Esophagus squamous epithelium (tissue), 4 donors: ENCODE results near the gene ITPRIP.

Experiments used
- CTCF ChIP-seq, 6 experiments: fragments of 450-650 bp in 4 of 6; fragments of 200-600 bp in 2 of 6; sonication (generic) in 2 of 6; IDR thresholded peaks; one replicate each; pipeline ENCODE4 v1.5.1; 2016 to 2019; ENCODE audit warnings: antibody characterized with exemption in 6 of 6, mild to moderate bottlenecking in 4 of 6, moderate library complexity in 4 of 6
- POLR2A ChIP-seq, 4 donors: fragments of 450-650 bp; IDR thresholded peaks; one replicate each; pipeline ENCODE4 v1.6.1; 2017; ENCODE audit warnings: antibody characterized with exemption in 4 of 4, mild to moderate bottlenecking in 4 of 4, moderate library complexity in 3 of 4

GRCh38 chr10:104293781-104294321 is 44.4 kb downstream of the ITPRIP start:
- TF ChIP-seq CTCF (IDR thresholded peaks at IDR 0.05), result no peak
- TF ChIP-seq POLR2A (IDR thresholded peaks at IDR 0.05), result no peak
